Endothelial cell of umbilical vein (primary cell): ENCODE measurements around the gene TBC1D4. TPM values are rescaled to one million over a fixed set of nuclear protein-coding genes. Genes with fewer than 3 reads are reported as not detected.

ENCODE experiments used
- BruUV-seq: library from RNA; stranded (reverse); fragments of 400-500 nt; replicated peaks from 2 replicates; lab custom pipeline; 2021; lab: Mats Ljungman, UMichigan
- CTCF ChIA-PET: fragments of 300-600, 350-600 bp; sonication (Branson Sonifier 250); formaldehyde crosslinking; loops from one replicate; lab custom pipeline; 2021; ENCODE audit warnings: antibody characterized with exemption, inconsistent platforms; lab: Charles Lee
- POLR2A ChIA-PET: fragments of 300-600, 350-600 bp; sonication (Branson Sonifier 250); formaldehyde crosslinking; loops from one replicate; lab custom pipeline; 2021; ENCODE audit warnings: antibody characterized with exemption, inconsistent platforms; lab: Charles Lee
- DNase-seq: peaks from one replicate; pipeline ENCODE4 v3.0.0-alpha.2; 2011; ENCODE audit warnings: low read depth, low spot score
- FAIRE-seq: peaks from 2 replicates; lab custom pipeline; 2011; peaks lifted over from hg19 to GRCh38; lab: Jason Lieb, UNC
- H2AFZ ChIP-seq: 2 replicates; pipeline ENCODE4 v1.6.0; 2012; ENCODE audit warnings: low read depth, low read length, control low read depth, inconsistent platforms
- H3K27ac ChIP-seq: 2 replicates; pipeline ENCODE4 v1.5.1; 2011; ENCODE audit warnings: low read depth, mild to moderate bottlenecking, control low read depth, low read length, moderate library complexity; ENCODE audit not compliant: insufficient read depth
- H3K27me3 ChIP-seq, 2 experiments: 2 replicates each; pipeline versions ENCODE4 v1.6.0 to v1.6.1; 2011; ENCODE audit warnings: low read length in 2 of 2, mixed read lengths in 1 of 2; ENCODE audit not compliant: control insufficient read depth in 2 of 2, insufficient read depth in 2 of 2
- H3K36me3 ChIP-seq, 2 experiments: 2 replicates in 1 of 2; 3 replicates in 1 of 2; pipeline ENCODE4 v1.5.1; 2011; ENCODE audit warnings: low read length in 2 of 2, mild to moderate bottlenecking in 1 of 2, moderate library complexity in 1 of 2; ENCODE audit not compliant: control insufficient read depth in 2 of 2, insufficient read depth in 2 of 2; ENCODE audit errors: extremely low read depth in 1 of 2
- H3K4me1 ChIP-seq: 3 replicates; pipeline ENCODE4 v1.5.1; 2011; ENCODE audit warnings: mild to moderate bottlenecking, low read length; ENCODE audit not compliant: control insufficient read depth, insufficient read depth; ENCODE audit errors: extremely low read depth
- H3K4me2 ChIP-seq: 2 replicates; pipeline ENCODE4 v1.6.1; 2011; ENCODE audit warnings: low read length, control low read depth, mixed read lengths; ENCODE audit not compliant: insufficient read depth
- H3K4me3 ChIP-seq, 3 experiments: fragments of 200-600 bp in 1 of 3; sonication (generic), shearing (Covaris generic) in 1 of 3; replicated peaks in 1 of 3; 2 replicates each; pipeline ENCODE4 v1.5.1; 2011 to 2016; ENCODE audit warnings: control low read depth in 3 of 3, low read length in 3 of 3, mild to moderate bottlenecking in 2 of 3, inconsistent platforms in 1 of 3, low read depth in 1 of 3, moderate library complexity in 1 of 3; ENCODE audit not compliant: insufficient read depth in 1 of 3
- H3K79me2 ChIP-seq: 2 replicates; pipeline ENCODE4 v1.6.0; 2012; ENCODE audit warnings: low read length, inconsistent platforms; ENCODE audit not compliant: control insufficient read depth, insufficient read depth
- H3K9ac ChIP-seq: replicated peaks from 2 replicates; pipeline ENCODE3; 2011; ENCODE audit warnings: low read length, control low read depth; ENCODE audit not compliant: insufficient read depth; ENCODE audit errors: extremely low read depth
- H3K9me1 ChIP-seq: replicated peaks from 3 replicates; pipeline ENCODE4 v1.6.0; 2011; ENCODE audit warnings: mild to moderate bottlenecking, low read length; ENCODE audit not compliant: control insufficient read depth, insufficient read depth; ENCODE audit errors: extremely low read depth
- H3K9me3 ChIP-seq: replicated peaks from 2 replicates; pipeline ENCODE4 v1.5.1; 2012; ENCODE audit warnings: low read length, inconsistent platforms; ENCODE audit not compliant: control insufficient read depth, insufficient read depth
- H4K20me1 ChIP-seq: replicated peaks from 2 replicates; pipeline ENCODE3; 2011; ENCODE audit warnings: mild to moderate bottlenecking, low read length; ENCODE audit not compliant: control insufficient read depth, insufficient read depth; ENCODE audit errors: extremely low read depth
- CTCF ChIP-seq, 2 donors: IDR thresholded peaks; 1 replicate in 1 of 2; 2 replicates in 1 of 2; pipeline ENCODE4 v1.5.1; 2011; ENCODE audit warnings: low read length in 2 of 2, mild to moderate bottlenecking in 2 of 2, moderate library complexity in 2 of 2, control low read depth in 1 of 2, inconsistent platforms in 1 of 2, low read depth in 1 of 2; ENCODE audit not compliant: insufficient read depth in 1 of 2; ENCODE audit errors: extremely low read depth in 1 of 2
- EZH2 ChIP-seq: IDR thresholded peaks from 2 replicates; pipeline ENCODE4 v1.6.1; 2012; ENCODE audit warnings: borderline replicate concordance, low read depth, mild to moderate bottlenecking, moderate library complexity, low read length, inconsistent platforms; ENCODE audit not compliant: severe bottlenecking
- FOS ChIP-seq: IDR thresholded peaks from 2 replicates; pipeline ENCODE4 v1.6.1; 2011; ENCODE audit warnings: mild to moderate bottlenecking, low read length, moderate library complexity, borderline replicate concordance; ENCODE audit not compliant: insufficient read depth
- GATA2 ChIP-seq: IDR thresholded peaks from 2 replicates; pipeline ENCODE4 v1.7.0; 2011; ENCODE audit warnings: low read depth, mild to moderate bottlenecking, moderate library complexity, mixed read lengths, low read length; ENCODE audit not compliant: insufficient read length, insufficient read depth
- JUN ChIP-seq: IDR thresholded peaks from 2 replicates; pipeline ENCODE4 v1.6.1; 2011; ENCODE audit warnings: borderline replicate concordance, low read depth; ENCODE audit not compliant: insufficient read length, insufficient read depth
- MYC ChIP-seq: IDR thresholded peaks from one replicate; pipeline ENCODE4 v1.6.1; 2011; ENCODE audit warnings: mild to moderate bottlenecking, low read depth, low read length
- POLR2A ChIP-seq: IDR thresholded peaks from 2 replicates; pipeline ENCODE4 v1.6.1; 2012; ENCODE audit warnings: low read depth, mild to moderate bottlenecking, control low read depth, low read length
- POLR2AphosphoS5 ChIP-seq: IDR thresholded peaks from 2 replicates; pipeline ENCODE4 v1.6.1; 2012; ENCODE audit warnings: low read depth, mild to moderate bottlenecking, control low read depth, low read length, moderate library complexity; ENCODE audit not compliant: insufficient read depth
- dilution Hi-C: fragments of 300-500 bp; cut with MboI; formaldehyde crosslinking; loops from one replicate; pipeline ENCODE4 v1.15.0; 2019; ENCODE audit warnings: low sequenced_read_pairs; ENCODE audit not compliant: extremely low pct_ligation_motif_present
- intact Hi-C: fragments of 100-400 bp; cut with micrococcal nuclease; formaldehyde crosslinking; loops from one replicate; pipeline ENCODE4 v1.10.0; 2022
- polyA plus RNA-seq, 4 experiments: library from polyadenylated mRNA; depleted of rRNA in 3 of 4; stranded (reverse) in 3 of 4; unstranded in 1 of 4; fragments of >200 nt; gene quantifications; 2 replicates each; pipeline versions ENCODE4 v1.2.1 to v1.2.3, GENCODE V29; 2011 to 2012; ENCODE audit warnings: missing spikeins in 1 of 4
- total RNA-seq: library from RNA; stranded (reverse); gene quantifications from 2 replicates; pipeline ENCODE4 v1.2.3, GENCODE V29; 2021
- TF ChIP-seq, protein P1 (sequence below): IDR thresholded peaks from 2 replicates; pipeline ENCODE4 v1.6.1; 2011; ENCODE audit not compliant: insufficient read depth, insufficient read length

Gene TBC1D4
- total and polyA plus RNA-seq, 2 donors (not counting 3 experiments of a cell fraction or from before 2014, with no cell fraction given): 58.3 to 81.0 TPM

DNA sequence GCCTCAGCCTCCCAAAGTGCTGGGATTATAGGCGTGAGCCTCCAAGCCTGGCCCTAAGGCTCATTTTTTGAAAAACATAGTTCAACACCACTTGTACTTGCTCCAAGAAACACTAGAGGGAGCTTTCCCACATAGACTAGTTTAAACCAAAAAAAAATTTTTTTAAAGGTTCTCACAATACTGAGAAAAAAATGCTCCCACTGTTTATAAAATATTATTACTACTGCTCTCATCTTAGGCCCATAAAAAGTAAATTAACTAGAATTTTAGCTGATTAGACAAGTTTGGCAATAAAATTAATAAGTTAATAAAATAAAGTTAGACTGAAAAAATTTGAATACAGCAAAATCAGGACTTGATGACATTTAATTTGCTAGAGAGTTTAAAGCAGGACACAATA is 109.5 kb downstream of the TBC1D4 start:
- TF ChIP-seq CTCF (IDR thresholded peaks at IDR 0.05; ENCODE audit: extremely low read depth in 1 of 2, insufficient read depth in 1 of 2, low read depth in 1 of 2, low read length in 2 of 2) (peak; percentile 36 to 49), FOS (no peak)
- dilution Hi-C loops: no loop called here
- Histone ChIP-seq H3K9me1 (no peaks in the 10 kb centered on the region), H3K9ac (no peak overlapping the region), H3K4me1 (peaks cover 18% of the 10 kb centered on the region), H3K4me2 (no peak overlapping the region), H3K27ac (no peak overlapping the region), H3K27me3 (no peaks in the 10 kb centered on the region), H3K9me3 (no peaks in the 10 kb centered on the region), H3K36me3 (no peaks in the 10 kb centered on the region), H4K20me1 (no peaks in the 10 kb centered on the region), H2AFZ (no peak overlapping the region), H3K79me2 (peaks cover 3% of the 10 kb centered on the region), H3K4me3 (no peak overlapping the region)
- intact Hi-C loops: loop anchor here (1.0 to 5.0 kb wide), 3 partner anchors 110 to 265 kb away; partner anchors contain the start of genes LMO7, TBC1D4 and UCHL3
- POLR2A ChIA-PET: interaction anchor here (1.2 kb wide), 1 partner anchor 15 kb away, joined by 4 read pairs; no protein-coding TSS in a partner anchor
- FAIRE-seq: peak; percentile 18
- peak; percentile 55 for DNase-seq
- BruUV-seq: no TSS peak
- CTCF ChIA-PET: interaction anchor here (0.5 to 6.0 kb wide), 24 partner anchors 10 to 178 kb away, joined by 3 to 66 read pairs (median 4); partner anchors contain the start of genes TBC1D4 and UCHL3

GRCh38 chr13:75371203-75371602 is 110.8 kb downstream of the TBC1D4 start:
- POLR2A ChIA-PET: no interaction called here
- intact Hi-C loops (loop anchor here (5.0 kb wide), 1 partner anchor 266 kb away; the partner anchor contains the start of gene LMO7), dilution Hi-C loops (no loop called here)
- Histone ChIP-seq H2AFZ (no peak overlapping the region), H3K9me1 (no peaks in the 10 kb centered on the region), H3K27ac (no peak overlapping the region), H3K4me3 (no peak overlapping the region), H3K9ac (no peak overlapping the region), H3K27me3 (no peaks in the 10 kb centered on the region), H4K20me1 (no peaks in the 10 kb centered on the region), H3K9me3 (no peaks in the 10 kb centered on the region), H3K4me1 (peaks cover 23% of the 10 kb centered on the region), H3K79me2 (peaks cover 8% of the 10 kb centered on the region), H3K4me2 (no peak overlapping the region), H3K36me3 (no peaks in the 10 kb centered on the region)
- BruUV-seq: no TSS peak
- TF ChIP-seq GATA2 (no peak), MYC (no peak), JUN (no peak), POLR2A (no peak), POLR2AphosphoS5 (no peak), EZH2 (no peak), FOS (no peak), CTCF (IDR thresholded peaks at IDR 0.05; ENCODE audit: extremely low read depth in 1 of 2, insufficient read depth in 1 of 2, low read depth in 1 of 2, low read length in 2 of 2) (no peak)
- TF ChIP-seq, protein P1, sequence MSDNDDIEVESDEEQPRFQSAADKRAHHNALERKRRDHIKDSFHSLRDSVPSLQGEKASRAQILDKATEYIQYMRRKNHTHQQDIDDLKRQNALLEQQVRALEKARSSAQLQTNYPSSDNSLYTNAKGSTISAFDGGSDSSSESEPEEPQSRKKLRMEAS: no peak
- CTCF ChIA-PET: interaction anchor here (1.0 to 6.0 kb wide), 3 partner anchors 30 to 179 kb away, joined by 3 to 66 read pairs (median 7); partner anchors contain the start of genes TBC1D4 and UCHL3
- FAIRE-seq (no peak), DNase-seq (no peak)
